Loucy (cell line): ENCODE data around the gene ANKRD23.
"Not testable (repeated sequence)": the region's sequence is repeated elsewhere in the genome, so short reads cannot be mapped to it uniquely, and the experiment has no call there.

Experiments used
- EZH2phosphoT487 ChIP-seq: fragments of 200-600 bp; IDR thresholded peaks from 2 replicates; pipeline ENCODE4 v1.6.1; 2018; ENCODE audit warnings: antibody characterized with exemption, mild to moderate bottlenecking, moderate library complexity, borderline replicate concordance
- TF ChIP-seq, protein P1 (sequence below): fragments of 200-600 bp; sonication (generic); conservative IDR thresholded peaks from 2 replicates; pipeline ENCODE4 v1.5.1; 2014; ENCODE audit warnings: mild to moderate bottlenecking, antibody characterized with exemption, low read length

DNA sequence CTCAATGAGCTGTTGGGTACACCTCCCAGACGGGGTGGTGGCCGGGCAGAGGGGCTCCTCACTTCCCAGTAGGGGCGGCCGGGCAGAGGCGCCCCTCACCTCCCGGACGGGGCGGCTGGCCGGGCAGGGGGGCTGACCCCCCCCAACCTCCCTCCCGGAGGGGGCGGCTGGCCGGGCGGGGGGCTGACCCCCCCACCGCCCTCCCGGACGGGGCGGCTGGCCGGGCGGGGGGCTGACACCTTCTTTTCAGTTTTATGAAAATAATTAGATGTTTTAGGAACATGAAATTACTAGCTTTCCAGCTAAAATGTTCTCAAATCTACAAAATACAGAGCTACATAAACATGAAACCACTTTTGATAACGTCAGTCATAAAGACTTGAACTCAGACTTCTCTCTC, 37.9 kb downstream of the ANKRD23 start:
- TF ChIP-seq, protein P1, sequence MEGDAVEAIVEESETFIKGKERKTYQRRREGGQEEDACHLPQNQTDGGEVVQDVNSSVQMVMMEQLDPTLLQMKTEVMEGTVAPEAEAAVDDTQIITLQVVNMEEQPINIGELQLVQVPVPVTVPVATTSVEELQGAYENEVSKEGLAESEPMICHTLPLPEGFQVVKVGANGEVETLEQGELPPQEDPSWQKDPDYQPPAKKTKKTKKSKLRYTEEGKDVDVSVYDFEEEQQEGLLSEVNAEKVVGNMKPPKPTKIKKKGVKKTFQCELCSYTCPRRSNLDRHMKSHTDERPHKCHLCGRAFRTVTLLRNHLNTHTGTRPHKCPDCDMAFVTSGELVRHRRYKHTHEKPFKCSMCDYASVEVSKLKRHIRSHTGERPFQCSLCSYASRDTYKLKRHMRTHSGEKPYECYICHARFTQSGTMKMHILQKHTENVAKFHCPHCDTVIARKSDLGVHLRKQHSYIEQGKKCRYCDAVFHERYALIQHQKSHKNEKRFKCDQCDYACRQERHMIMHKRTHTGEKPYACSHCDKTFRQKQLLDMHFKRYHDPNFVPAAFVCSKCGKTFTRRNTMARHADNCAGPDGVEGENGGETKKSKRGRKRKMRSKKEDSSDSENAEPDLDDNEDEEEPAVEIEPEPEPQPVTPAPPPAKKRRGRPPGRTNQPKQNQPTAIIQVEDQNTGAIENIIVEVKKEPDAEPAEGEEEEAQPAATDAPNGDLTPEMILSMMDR: not testable (repeated sequence)
- TF ChIP-seq EZH2phosphoT487: not testable (repeated sequence)
